Subcutaneous preadipocyte (primary cell): ENCODE data around the gene SUPT6H. TPM values are rescaled to one million over a fixed set of nuclear protein-coding genes. Genes with fewer than 3 reads are reported as not detected.

Source experiments
- small RNA-seq: library from RNA; depleted of rRNA; stranded (forward); fragments of <200 nt; gene quantifications from one replicate; pipeline ENCODE3, GENCODE V24; 2012
- total RNA-seq: library from RNA; depleted of rRNA; stranded (reverse); fragments of >200 nt; gene quantifications from 2 replicates; pipeline ENCODE4 v1.2.3, GENCODE V29; 2012

Gene SUPT6H
- total RNA-seq: 43.4 and 44.8 TPM in 2 replicates

DNA sequence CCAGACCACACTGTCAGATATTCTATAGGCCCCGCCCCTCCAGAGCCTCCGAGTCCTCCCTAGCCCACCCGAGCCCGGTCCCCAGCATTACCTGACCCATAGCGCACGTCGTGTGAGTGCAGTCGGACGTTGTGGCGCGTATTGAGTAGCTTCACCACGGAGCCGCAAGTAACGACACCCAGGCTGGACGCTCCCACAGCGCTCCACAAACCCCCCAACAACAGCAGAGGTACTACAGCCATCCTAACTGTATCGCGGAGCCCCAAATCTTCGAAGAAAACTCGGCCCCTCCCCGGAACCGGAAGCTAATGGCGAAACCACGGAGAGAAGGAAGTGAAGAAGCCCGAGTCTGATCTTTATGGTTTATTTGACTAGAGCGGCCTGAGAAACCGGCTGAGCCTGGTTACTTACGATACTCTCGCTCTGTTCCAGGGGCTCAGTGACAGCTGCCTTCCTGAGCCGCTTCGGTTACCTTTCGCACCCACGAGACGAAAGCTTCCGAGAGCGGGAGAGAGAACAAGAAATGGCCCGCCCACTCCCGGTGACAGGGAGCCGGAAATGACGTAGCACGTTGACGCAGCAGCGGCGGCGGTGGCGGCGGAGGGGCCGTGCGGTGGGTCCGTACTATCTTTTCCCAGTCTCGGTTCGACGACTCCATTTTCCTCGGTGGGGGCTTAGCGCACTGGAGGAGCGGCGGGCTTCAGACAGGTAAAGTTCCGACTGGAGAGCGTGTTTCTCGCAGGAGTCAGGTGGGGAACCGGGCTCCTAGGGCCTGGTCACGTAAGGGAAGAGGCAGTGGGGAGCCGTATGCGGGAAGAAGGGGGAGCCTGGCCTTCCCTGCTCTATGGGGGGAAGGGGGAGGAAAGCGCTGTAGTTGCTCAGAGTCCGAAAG lies at the start of gene SUPT6H, which contains the start of gene SDF2:
SUPT6H (plus strand) TSS at position 571 of the 892 bp plus-strand sequence. CDS start 11,197 bp downstream, outside the sequence.
SDF2 (minus strand) TSS at position 272 of the 892 bp plus-strand sequence; CDS start at position 242, 30 bp downstream.

DNA sequence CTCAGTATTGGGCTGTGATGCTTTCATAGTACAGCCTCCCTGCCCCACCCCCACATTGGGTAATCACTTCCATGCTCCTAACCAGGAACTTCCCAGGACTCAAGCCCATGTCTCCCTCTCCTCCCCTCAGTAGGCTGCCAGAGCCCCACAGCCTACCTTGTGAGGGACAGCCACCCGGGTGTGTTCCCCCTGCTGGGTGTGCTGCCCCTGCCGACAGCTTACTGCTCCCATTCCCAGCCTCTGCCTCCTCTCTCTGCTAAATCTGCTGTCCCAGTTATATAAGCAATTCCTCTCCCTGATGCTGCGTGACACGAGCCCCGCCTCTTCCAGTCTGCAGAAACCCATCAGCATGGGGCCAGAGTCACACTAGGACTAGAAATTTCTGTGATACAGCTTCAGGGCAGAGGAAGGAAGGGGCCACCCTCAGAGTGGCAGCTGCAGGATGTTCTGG lies 48.0 kb upstream of the SUPT6H start, which contains the start of gene RSKR:
RSKR (minus strand) TSS at position 255 of the 451 bp plus-strand sequence; CDS start at position 231, 24 bp downstream.

DNA sequence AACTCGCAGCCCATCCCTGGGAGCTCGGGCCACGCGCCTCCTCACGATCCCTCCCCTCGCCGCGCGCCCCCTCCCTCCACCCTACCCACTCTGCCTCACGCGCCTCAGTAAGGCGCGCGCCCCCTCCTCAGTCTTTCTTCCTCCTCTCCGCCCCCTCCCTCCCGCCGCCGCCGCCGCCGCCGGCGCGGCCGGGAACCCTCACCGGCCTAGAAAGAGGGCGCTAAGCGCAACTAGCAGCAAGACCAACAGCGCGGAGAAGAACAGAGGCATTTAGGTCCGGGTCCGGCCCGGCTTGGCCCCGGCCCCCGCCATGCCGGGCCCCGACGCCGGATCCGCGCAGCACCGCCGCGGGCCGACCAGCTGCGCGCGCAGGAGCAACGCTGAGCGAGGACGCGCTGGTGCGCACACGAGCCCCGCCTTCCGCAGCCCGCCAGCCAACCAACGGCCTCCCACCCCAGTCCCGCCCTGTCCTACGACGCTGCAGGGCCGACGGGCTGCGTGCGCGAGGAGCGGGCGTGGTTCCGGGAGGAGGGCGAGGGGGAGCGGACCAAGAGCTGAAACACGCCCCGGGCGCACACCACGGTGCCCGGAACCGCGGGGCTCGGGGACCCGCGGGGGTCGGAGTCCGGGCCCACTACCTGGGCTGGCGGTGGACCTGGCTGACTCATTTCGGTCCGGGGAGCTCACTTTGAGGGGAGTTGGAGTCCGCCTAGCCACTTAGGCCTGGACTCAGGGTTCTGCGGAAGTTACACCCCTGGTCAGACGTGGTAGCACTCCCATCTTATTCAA lies 17.0 kb upstream of the SUPT6H start, which contains the start of gene BLTP2:
BLTP2 (minus strand) TSS at position 372 of the 789 bp plus-strand sequence; CDS start at position 270, 102 bp downstream.

DNA sequence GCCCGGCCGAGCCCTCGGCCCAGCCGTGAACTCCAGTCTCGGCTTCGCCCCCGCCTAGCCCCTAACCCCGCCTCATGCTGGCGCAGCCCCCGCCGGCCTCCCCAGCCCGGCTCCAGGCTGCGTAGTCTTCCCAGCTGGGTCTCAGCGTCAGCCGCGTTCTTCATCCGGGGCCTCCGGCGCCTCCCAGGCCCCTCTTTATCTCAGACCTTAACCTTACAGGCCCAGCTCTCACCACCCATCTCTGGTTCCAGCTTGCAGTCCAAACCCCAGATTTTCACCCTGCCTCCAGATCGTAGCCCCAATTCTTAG lies 49.7 kb downstream of the SUPT6H start, which contains the start of gene PROCA1:
PROCA1 (minus strand) TSS at position 166 of the 309 bp plus-strand sequence. CDS start 228 bp downstream, outside the sequence.

DNA sequence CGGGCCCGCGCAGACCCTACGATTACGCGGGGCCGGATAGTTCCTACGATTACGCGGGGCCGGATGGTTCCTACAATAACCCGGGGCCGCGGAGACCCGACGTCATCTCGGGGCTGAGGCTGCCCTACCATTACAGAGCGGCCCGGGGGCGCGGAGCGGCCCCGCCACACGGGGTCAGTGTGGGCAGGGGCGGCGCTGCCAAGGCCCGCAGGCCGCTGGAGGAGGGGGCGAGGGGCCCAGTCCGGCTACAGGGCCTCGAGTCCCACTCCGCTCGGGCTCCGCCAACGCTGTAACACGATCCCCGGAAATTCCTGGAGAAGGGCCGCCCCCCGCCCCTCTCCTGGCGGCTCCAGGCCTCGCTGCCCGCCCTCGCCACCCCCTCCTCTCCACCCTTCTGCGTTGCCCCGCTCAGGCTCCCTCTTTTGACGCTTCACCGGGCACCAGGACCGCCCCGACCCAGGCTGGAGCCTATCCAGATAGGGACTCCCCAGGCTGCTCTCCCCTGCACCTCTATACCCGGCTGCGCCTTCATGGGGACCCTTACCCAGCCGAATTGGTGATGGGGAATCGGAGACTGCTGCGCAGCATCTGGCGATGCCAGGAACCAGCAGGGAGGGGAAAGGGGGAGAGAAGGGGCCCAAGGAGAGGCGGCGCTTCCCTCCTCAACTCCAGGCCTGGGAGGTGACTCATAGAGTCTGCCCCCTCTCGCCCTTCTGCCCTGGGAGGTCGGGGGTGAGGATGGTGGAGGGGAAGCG lies 55.8 kb downstream of the SUPT6H start, which contains the start of gene RAB34:
RAB34 (minus strand) TSS at position 291 of the 755 bp plus-strand sequence. CDS start 602 bp downstream, outside the sequence.

DNA sequence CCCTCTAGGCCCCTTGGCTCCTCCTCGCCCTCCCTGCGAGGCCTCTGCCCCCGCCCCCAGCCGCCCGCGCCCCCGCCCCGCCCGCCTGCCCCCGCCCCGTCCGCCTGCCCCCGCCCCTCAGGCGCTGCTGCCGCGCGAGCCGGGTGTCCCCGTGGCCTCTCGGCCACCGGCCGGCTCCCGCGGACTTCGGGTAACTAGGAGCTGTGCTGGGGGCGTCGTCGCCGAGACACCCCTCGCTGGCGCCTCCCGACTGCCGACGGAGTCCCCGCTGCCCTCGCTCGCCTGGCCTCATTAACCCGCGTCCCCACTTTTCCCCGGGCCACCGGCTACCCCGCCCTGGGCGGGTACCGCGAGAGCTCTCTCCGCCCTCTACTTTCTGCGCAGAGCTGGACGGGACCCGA lies 64.2 kb downstream of the SUPT6H start, which contains the start of gene TLCD1:
TLCD1 (minus strand) TSS at position 8 of the 401 bp plus-strand sequence. CDS start 136 bp downstream, outside the sequence.

DNA sequence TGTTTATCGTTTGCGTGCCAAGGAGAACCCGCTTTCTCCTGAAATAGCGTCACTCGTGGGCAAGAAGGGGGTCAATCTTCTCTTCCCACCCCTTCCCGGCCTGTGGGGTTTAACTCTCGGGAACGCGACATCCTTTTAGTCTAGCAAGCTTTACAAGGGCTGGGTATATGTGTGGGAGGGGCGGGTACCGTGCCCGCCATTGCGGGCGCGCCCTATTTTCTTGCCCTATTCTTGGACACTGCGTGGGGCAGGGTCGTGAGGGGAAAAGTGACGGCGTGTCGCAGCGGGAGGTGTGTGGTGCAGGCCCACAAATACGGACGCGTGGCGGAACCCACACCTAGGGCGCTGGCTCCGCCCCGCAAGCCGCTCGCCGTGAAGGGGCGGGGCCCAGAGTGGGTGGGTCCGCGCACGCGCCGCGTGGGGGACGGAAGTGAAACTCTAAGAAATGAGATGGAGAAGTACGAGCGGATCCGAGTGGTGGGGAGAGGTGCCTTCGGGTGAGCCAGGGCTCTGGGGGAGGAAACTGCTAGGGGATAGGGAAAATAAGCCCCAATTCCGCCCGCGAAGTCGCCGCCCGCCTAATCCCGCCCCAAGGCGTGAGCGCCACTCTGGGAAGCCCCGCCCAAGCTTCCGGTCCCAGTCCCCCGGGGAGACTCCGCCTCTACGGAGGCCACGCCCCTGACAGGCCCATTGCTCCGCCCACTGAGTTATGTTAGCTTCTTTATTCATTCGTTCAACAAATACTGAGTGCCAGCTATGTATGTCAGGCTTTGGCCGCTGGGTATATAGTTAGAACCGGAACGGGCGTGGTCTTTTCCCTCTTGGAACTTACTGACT lies 66.6 kb downstream of the SUPT6H start, which contains the start of gene NEK8:
NEK8 (plus strand) TSS at position 425 of the 837 bp plus-strand sequence; CDS start at position 451, 26 bp downstream.

DNA sequence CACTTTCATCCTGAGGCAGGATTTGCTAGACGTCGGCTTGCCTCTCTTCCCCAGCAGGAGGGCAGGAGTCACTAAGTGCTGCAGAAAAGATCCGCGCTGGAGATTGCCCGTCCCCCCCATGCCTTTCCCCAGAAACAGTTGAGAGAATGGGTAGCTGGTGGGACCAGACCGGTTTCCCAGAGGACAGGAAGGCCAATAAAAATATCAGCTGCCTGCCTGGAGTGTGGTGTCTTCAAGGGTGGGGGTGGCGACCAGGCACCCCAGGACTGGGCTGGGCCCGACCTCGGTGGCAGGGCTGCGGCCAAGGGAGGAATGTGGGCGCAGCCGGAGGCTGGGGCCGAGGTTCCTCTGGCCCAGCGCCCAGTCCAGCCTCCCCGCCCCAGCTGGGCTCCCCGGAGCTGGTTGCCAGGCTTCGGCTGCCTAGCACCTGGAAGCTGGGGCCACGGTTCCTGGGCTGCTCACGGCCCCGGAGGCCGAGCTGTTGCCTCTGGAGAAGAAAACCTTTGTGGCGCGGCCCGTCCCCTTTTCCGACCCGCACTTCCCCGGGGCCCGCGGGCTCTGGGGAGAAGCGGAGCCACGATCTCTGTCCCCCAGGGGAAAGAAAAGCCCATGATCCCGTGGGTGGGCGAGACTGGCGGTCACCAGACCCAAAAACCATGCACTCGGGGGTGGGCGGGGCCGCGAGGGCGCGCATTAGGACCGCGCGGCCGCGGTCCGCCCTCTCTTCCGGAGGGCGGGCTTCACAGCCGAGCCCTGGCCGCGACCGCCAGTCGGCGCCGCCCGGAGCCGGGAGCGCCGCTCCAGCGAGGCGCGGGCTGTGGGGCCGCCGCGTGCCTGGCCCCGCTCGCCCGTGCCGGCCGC lies 81.5 kb downstream of the SUPT6H start, which contains the start of gene TRAF4:
TRAF4 (plus strand) TSS at position 769 of the 861 bp plus-strand sequence. CDS start 102 bp downstream, outside the sequence.

Small RNA genes within 50 kb of the gene (small RNA-seq; reads per million reads assigned to genes)
- gene SNORD42A: not detected
- gene SNORD42B: 0.71 reads per million, percentile 44 among the genes with 10 or more reads in this experiment
- gene SNORD4A: not detected
- not detected for gene SNORD4B

Other genes with a start within 250 kb of the SUPT6H start
- not detected in 2 replicates for gene SLC13A2, start 188.6 kb upstream of the SUPT6H start, total RNA-seq
- gene FOXN1, start 155.9 kb upstream of the SUPT6H start, total RNA-seq: not detected in 2 replicates
- gene UNC119, start 109.6 kb upstream of the SUPT6H start, total RNA-seq: 15.4 and 17.8 TPM in 2 replicates
- gene PIGS, start 90.7 kb upstream of the SUPT6H start, total RNA-seq: 34.2 and 42.0 TPM in 2 replicates
- 26.1 and 27.6 TPM in 2 replicates for gene ALDOC, start 85.3 kb upstream of the SUPT6H start, total RNA-seq
- gene SPAG5, start 63.2 kb upstream of the SUPT6H start, total RNA-seq: 32.3 and 47.3 TPM in 2 replicates
- 5.1 and 9.6 TPM in 2 replicates for gene RSKR, start 48.0 kb upstream of the SUPT6H start, total RNA-seq
- 135 and 175 TPM in 2 replicates for gene BLTP2, start 17.0 kb upstream of the SUPT6H start, total RNA-seq
- gene SDF2, start 299 bp upstream of the SUPT6H start, total RNA-seq: 24.2 and 37.1 TPM in 2 replicates
- 1.4 and 1.8 TPM in 2 replicates for gene PROCA1, start 49.7 kb downstream of the SUPT6H start, total RNA-seq
- gene RAB34, start 55.7 kb downstream of the SUPT6H start, total RNA-seq: 142 and 146 TPM in 2 replicates
- 406 and 856 TPM in 2 replicates for gene RPL23A, start 57.8 kb downstream of the SUPT6H start, total RNA-seq
- 3.1 and 4.0 TPM in 2 replicates for gene TLCD1, start 64.0 kb downstream of the SUPT6H start, total RNA-seq
- 1.8 and 2.9 TPM in 2 replicates for gene NEK8, start 66.6 kb downstream of the SUPT6H start, total RNA-seq
- gene TRAF4, start 81.8 kb downstream of the SUPT6H start, total RNA-seq: 19.5 and 27.8 TPM in 2 replicates
- gene FAM222B, start 180.6 kb downstream of the SUPT6H start, total RNA-seq: 3.7 and 5.7 TPM in 2 replicates
- gene ERAL1, start 192.8 kb downstream of the SUPT6H start, total RNA-seq: 25.4 and 30.1 TPM in 2 replicates
- gene FLOT2, start 235.5 kb downstream of the SUPT6H start, total RNA-seq: 32.1 and 36.7 TPM in 2 replicates
- 4.8 and 5.5 TPM in 2 replicates for gene DHRS13, start 240.9 kb downstream of the SUPT6H start, total RNA-seq